GM21381 (cell line): ENCODE measurements around the gene NCAM1.

ENCODE experiments used
- ATAC-seq: cut with Tn5 transposase; IDR thresholded peaks from one replicate; pipeline ENCODE4 v1.9.1; 2021; ENCODE audit warnings: mild to moderate bottlenecking, moderate library complexity; ENCODE audit not compliant: unreplicated experiment

The NCAM1 gene

DNA sequence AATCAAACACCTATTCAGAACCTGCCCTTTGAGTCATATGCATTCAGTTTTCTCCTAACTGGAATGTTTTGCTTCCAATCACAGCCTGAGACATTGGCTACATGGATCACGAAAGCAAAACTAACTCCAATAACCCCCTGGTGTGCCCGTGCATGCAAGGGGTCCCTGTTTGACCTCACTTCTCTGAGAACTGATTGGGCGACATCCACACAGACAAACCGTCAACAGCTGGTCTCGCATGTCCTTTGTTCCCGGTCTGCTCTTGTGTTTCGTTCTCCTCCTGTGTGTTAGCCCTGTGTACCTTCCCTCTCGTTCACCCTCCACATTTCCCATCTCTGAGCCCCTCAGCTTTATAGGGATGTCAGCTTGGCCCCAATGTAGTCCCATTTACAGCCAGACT, 286.0 kb downstream of the NCAM1 start:
- ATAC-seq: no peak

DNA sequence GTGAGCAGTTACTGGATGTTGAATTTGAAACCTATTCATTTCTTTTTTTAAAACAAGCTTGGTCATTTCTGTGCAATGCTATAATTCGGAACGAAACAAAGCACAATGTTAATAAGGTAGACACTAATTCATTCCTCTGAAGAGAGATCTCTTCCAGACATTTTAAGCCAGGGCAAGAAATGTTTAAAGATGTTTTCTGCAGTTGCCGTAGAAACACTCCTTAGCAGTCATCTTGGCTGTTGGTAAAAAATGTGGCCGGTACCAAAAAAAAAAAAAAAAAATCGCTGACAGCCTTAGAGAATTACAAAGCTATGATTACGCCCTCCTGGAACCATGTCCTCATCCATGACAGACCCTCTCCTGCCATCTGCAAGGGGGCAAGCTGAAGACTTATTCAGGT, 286.7 kb downstream of the NCAM1 start:
- ATAC-seq: no peak

DNA sequence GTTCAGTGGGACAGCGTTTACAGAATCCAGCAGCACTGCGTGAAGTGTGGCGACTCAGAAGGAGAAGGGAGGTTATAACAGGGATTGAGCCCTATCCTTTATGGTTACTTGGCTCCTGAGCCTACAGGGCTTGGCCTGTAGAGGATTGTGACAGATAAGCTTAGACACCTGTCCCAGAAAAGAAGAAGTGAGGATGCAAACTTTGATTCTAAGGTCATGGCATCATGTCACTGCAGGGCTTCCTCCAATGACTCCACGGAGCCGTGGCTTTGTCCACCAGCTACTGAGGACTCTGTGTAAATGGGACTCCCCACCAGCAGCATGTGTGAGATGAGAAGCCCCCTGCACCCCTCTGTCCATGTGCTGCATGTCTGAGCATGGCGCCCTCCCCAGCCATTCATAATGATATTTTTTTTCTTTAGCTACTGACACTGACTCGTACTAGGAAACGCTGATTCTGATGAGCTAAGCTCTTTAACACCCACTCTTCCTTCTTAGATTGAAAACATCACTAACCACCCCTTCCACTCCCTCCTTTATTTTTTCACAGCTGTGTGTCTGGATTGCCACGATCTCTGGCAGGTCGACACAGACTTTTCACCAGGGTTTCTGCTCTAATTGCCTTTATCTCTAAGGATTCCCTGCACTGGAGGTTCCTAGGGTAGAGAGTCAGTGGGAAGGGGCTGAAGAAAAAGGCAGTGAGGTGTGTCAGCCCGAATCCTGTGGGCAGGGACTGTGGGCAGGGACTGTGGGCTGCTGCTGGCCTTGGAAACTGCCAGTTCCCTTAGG, 287.7 kb downstream of the NCAM1 start:
- ATAC-seq: no peak

DNA sequence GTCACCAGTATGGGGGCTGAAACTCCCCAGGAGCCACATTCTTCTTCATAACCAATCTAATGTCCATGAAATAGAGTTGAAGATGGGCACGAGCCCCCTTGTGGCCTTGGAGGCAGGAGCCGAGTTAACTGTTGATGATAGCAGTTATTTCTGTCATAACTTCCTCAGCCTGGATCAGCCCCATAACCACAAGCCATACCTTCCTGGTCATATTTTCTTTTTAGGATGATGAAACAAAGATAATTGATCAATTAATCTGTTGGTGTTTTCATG, 288.2 kb downstream of the NCAM1 start:
- ATAC-seq: no peak

DNA sequence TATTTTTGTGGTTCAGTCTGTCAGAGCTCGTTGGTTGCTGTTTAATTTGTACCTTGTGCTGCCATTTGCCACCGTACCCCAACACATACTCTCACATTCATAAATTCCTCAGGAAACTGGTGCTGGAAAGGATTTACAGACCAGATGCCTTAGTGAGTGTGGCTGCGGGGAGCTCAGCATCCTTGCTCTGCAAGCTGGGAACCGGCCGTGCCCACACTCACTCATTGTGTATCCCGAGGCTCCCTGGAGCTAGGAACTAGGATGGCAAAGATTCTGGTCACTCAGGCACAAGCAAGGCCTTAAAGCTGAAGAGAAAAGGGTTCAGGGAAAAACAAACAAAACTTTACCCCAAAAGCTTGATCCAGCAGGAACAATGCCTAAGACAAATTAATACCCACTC, 288.6 kb downstream of the NCAM1 start:
- no peak for ATAC-seq

DNA sequence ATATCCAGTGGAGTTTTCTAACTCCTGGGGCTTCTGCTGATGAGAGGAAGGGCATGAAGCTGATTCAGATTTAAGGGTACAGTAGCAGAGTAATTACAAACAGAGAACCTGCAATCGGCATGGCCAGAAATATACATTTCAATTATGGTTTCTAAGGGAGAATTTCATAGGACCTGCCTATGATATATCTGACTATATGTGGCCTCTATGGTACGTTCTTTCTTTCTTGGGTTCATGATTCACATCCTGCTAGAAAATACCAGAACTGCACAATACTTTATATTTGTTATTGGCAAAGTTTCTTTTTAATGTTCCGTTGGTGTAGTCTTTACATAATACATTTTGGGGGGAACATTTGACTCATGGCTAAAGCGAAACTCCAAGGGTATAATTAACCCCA, 290.1 kb downstream of the NCAM1 start:
- no peak for ATAC-seq

DNA sequence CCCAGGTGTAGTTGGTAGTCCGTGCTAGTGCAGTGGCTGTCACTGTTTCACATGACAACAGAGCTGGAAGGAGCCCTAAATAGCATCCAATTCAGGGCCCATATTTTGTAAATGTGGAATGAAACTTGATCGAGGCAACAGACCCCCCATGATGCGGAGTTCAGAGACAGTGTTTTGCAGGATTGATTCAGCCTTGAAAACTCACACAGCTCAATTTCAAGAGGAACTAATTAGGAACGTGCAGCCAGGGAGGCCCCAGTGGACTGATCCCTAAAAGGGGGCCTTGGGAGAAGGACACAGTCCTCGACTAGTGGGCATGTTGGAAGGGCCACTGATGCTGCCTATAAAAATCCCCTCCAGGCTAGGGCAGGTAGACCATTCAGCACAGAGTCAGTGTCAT, 292.2 kb downstream of the NCAM1 start:
- ATAC-seq: no peak

DNA sequence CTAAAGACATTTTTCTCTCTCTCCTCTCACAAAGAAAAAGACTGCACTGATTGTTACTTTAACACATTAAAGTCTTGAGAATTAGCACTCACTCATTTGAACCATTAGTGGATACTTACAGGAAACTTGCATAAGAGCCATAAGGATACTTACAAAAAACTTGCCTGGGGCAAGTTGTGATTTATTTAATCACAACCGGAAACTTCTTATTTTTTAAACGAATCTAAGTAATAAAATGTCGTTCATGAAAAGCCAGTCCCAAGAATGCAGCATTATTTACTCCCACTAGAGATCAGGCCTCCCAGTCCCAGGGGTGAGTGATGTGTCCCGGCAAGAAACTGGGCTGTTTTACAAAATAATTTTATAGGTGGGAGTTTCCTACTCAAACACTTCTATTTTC, 293.9 kb downstream of the NCAM1 start:
- ATAC-seq: no peak

DNA sequence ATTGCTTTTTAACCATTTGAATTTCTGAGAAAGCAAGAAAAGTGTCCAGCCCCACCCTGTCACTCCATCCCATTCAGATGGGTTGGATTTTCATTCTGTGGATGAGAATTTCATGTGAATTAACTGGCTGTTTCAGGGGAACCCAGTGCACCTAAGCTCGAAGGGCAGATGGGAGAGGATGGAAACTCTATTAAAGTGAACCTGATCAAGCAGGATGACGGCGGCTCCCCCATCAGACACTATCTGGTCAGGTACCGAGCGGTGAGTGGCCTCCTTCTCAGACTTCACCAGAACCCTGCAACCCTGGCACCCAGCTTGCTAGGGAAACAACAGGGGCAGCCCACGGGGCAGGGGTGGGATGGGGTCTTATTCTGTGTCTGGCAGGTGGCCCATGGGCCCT, 294.5 kb downstream of the NCAM1 start:
- ATAC-seq: no peak

DNA sequence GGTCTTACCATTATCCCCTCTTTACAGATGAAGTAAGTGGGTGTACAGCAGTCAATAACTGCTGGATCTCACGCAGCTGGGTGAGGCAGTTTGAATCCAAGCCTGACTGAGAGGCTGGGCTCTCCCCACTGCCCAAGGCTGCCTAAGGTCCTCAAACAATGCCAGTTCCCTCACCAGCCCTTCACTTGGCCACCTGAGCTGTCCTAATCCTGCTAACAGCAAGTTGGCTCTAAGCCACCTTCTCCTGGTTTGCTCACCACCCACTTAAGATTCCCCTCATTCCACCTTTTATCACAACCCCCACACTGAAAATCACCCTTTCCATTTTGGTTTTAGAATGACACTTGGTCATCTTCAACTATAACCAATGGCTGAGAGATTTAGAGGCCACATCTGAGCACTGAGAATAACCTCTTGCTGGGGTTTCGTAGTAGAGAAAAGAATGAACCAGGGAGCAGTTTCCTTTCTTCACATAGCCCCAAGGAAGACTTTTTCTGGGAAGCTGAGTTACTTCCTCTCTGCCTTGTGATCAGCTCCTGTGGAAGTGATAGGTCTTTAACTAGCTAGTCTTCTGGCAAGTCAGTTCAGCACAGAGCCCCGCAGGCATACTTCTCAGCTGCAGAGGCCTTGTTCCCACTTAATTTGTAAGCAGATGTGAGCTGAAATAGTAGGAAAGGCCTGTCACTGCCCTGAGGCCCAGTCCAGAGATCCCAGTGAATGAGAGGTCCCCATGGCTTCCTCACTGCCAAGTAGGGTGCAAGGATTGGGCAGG, 295.4 kb downstream of the NCAM1 start:
- ATAC-seq: no peak

DNA sequence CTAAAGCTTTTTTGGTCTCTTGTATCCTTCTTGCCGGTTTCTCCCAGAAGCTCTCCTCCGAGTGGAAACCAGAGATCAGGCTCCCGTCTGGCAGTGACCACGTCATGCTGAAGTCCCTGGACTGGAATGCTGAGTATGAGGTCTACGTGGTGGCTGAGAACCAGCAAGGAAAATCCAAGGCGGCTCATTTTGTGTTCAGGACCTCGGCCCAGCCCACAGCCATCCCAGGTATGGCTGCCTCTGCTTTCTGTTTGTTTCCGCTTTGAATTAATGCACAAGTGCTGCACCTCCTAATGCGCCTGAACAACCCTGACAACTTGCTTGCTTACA, 298.8 kb downstream of the NCAM1 start:
- no peak for ATAC-seq

DNA sequence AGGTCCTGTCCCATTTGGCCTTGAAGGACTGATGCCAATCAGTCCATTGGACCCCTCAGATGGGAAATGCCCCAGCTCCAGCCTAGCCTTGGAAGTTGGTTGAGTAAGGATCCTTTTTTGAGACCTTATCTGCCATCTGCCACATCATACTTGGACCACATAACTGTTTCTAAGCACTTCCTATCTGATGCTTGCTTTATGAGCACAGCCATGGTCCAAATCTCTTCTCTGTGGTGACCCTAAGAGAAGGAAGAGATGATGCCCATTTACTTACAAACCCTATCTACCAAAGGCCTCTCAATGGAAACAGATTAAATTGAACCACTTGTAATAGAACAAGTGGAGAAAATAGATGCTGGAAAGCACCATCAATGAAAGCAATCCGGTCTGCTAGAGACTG, 299.3 kb downstream of the NCAM1 start:
- no peak for ATAC-seq

DNA sequence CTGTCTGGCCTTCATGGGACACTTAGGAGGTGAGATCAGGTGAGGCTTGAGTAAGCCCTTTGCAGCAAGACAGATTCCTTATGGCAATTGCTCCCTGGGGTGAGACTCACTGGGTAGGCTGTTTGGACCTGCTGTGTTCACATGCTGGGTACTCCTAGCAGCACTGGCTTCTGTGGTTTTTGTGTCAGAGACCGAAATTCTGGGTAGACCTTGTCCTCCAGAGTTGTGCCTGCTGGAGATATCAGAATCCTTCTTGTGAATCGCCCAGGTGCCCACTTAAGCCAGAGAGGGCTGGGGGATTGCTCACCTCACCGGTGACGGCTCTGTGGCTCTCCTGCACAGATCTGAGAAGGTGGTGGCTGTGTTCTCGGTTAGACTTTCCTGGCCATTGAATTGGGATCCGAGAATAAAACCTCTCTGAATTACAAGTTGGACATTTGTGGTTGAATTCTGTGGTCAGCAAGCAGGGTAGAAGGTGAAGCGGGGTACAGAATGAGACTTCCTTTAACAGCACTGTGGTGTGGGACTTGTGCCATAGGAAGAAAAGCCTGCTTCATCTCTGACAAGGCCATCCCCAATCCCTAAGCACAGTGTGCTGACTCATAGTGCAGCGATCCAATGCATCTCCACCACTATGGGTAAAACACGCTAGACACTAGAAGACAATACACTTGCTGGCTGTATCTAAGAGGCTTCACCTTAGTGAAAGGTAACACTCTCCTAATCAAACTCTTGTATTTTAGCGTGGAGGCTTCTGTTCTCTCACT, 300.7 kb downstream of the NCAM1 start:
- no peak for ATAC-seq

DNA sequence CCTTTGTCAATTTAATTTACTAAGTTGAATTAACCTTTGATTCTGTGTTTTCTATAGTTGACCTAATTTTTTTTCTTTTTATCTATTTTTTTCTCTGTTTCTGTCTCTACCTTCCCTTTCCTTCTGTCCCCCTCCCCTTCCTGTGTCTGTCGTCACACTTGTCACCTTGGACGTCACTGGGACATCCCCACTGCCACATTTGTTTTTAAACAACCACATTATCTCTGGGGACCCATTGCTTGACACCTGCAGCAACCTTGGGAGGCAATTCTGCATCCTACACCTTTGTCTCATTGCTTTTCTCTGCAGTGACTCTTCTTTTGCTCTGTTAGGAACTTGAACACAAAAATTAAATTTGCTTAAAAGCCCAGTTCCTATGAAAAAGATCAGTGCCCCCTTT, 301.4 kb downstream of the NCAM1 start:
- no peak for ATAC-seq

DNA sequence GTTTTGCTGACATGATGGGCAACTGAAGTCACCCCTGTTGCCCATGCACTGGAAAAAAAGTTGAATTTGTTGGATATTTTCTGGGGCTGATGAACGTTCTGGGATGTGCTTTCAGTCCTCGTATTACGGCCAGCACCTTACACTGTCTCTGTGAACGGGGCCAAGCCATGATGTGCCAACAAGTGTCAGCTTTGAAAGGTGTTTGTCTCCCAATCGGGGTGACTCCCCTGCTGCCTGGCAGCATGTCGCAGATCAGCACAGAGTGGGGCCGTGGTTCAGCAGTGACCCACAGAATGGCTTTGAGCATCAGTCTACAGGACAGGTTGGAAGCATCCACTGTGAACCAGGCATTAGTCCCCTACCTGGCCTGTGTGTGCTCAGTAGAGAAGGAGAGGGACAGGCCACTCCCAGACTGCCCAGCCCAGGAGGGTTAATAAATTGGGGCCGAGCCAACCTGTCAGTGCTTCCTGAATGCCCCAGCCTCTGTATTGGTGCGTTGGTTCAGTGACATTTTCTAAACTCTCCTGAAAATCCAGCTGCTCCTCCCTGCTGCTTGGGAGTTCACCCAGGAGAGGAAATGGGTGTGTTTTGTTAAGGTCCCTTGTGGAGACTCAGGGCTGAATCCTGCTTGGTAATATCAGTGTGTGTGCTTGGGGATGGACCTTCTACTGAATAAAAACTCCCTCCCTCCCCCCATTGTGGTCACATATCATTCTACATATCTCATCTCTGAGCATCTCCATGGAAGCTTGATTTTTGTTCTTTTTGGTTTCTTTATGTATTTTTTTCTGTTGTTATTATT, 302.4 kb downstream of the NCAM1 start:
- ATAC-seq: no peak

DNA sequence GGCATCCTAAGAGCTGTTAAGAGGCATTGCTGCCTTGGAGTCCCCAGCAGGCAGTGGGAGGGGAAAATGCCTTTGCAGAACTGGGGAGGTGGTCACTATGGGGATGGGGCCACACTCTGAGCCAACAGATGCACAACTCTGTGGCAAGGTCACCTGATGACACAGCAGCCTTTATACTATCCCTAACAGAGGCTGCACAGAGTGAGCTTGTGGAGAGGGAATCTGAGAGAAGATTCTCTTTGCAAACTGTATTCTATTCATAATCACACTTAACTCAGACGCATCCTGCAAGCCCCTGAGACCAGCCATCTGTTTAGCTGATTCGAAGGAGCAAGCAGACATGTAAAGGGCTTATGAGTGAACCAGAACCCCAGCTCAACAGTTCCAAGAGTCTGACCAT, 304.1 kb downstream of the NCAM1 start:
- ATAC-seq: no peak

DNA sequence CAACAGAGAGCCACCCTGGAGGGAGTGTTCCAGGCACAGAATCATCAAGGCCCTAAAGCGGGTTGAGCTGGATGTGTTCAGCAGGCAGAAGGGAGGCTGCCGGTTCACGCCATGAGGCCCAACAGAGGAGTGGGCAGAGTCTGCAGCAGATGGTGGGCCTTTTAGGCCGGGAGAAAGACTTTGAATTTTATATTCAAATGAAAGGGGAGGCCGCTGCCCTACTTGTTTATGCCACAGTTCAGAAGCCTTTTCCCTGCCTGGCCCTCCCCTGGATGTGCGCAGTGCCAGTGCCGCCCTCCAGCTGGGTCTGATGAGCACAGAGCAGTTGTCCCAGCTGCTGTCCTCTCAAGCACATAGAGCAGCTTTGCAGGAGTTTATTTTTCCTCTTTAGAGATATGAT, 306.3 kb downstream of the NCAM1 start:
- ATAC-seq: no peak

DNA sequence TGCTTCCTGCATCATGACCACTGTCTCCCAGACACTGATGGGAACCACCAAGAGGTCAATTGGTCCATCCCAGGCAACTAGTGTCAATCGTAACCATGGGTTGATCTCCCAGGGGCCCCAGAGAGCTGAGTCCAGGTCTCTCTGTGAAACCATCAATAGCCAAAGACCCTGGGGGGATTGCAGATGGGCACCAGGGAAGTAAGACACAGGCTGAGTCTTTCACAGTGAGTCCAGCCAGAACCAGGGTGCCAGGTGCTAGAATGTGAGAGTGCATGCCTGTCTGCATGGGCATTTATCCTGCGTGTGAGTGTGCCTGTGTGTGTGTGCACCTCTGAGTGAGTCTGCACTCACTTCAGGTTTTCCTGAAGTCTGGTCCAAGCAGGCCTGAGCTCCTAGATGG, 307.9 kb downstream of the NCAM1 start:
- no peak for ATAC-seq

DNA sequence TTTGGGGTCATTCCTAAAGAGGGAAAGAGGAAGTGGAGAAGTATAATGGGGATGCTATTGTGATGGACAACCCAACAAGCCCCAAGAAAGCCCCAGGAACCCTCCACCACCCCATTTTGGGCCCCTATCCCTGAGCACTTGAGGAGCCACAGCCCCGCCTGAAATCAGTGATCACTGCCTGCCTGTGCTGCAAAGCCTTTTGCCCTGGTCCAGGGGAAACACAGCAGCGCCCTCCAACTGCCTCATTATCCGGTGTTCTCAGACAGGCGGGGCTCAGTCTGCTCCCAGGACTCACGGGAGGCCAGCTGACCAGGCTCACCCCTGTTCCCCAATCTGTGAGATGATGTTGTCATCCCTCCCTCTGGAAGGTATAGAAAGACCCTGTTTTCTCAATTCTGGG, 308.4 kb downstream of the NCAM1 start:
- no peak for ATAC-seq

DNA sequence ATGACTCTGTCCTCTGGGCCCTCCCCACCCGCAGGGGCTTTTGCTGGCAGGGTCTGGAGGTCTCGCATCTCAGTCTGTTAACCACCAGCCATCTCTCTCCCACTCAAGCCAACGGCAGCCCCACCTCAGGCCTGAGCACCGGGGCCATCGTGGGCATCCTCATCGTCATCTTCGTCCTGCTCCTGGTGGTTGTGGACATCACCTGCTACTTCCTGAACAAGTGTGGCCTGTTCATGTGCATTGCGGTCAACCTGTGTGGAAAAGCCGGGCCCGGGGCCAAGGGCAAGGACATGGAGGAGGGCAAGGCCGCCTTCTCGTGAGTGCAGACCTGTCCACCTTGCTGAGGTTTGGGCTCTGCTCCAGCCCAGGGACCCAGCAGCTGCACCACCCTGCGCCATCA, 308.9 kb downstream of the NCAM1 start:
- no peak for ATAC-seq

DNA sequence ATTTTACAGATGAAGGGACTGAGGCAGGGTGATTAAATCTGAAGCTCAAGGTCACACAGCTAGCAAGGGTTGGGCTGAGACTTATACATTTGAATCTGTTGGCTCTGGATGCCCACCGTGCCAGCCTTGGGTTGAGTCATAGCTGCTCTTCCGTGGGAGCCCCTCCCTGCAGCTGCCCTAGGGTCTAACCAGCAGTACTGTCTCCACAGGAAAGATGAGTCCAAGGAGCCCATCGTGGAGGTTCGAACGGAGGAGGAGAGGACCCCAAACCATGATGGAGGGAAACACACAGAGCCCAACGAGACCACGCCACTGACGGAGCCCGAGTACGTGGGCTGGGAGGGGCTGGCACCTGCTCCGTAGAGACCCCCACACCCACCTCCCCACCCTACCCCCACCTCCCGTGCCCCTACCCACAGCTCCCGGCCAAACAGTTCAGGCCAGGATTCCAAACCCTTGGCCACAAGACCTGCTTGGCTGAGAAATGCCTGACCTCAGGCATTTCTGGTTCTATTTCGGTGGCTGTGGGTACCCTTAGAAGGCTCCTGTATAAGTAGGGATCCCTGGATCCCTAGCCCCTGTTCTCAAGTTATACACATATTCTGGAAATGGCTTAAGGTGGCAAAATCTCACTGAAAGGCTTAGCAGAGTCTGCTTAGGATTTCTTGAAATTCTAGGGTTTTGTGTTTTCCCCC, 310.5 kb downstream of the NCAM1 start:
- no peak for ATAC-seq
